ENCODE results near the gene TAF6.

DNA sequence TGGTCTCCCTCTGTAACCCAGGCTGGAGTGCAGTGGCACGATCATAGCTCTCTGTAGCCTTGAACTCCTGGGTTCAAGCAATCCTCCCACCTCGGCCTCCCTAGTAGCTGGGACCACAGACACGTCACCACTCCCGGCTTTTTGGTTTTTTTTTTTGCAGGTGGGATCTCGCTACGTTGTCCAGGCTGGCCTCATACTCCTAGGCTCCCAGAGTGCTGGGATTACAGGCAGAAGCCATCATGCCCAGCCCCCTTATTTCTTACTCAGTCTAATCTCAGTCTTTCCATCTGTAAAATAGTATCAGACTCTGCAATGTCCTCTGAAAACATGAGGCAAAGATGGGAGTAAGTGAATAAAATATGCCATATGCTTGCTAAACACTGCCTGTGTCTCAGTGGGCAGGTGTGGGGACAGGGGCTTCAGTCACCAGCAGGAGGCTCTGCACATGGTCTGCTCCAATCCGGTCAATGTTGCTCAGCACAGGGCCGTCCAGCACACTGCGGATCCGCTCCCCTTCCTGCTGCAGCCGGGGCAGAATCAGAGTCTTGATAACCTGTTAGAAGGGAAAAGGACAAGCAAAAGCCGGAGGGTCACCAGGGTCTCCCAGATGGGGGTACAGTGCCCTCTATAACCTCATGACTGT lies 9.5 kb downstream of the TAF6 start:
- no peak for TF ChIP-seq POLR2AphosphoS5 (IDR thresholded peaks at IDR 0.05)
- TF ChIP-seq, protein P1, sequence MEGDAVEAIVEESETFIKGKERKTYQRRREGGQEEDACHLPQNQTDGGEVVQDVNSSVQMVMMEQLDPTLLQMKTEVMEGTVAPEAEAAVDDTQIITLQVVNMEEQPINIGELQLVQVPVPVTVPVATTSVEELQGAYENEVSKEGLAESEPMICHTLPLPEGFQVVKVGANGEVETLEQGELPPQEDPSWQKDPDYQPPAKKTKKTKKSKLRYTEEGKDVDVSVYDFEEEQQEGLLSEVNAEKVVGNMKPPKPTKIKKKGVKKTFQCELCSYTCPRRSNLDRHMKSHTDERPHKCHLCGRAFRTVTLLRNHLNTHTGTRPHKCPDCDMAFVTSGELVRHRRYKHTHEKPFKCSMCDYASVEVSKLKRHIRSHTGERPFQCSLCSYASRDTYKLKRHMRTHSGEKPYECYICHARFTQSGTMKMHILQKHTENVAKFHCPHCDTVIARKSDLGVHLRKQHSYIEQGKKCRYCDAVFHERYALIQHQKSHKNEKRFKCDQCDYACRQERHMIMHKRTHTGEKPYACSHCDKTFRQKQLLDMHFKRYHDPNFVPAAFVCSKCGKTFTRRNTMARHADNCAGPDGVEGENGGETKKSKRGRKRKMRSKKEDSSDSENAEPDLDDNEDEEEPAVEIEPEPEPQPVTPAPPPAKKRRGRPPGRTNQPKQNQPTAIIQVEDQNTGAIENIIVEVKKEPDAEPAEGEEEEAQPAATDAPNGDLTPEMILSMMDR (IDR thresholded peaks at IDR 0.05), result no peak

All from breast epithelium (tissue), 3 donors.